HFF-Myc (cell line): ENCODE measurements around the gene AQP2.

ENCODE experiments used
- DNase-seq: peaks from one replicate; pipeline ENCODE4 v3.0.0-alpha.2; 2011; ENCODE audit warnings: low read depth; ENCODE audit errors: extremely low read depth
- H3K4me3 ChIP-seq: replicated peaks from 2 replicates; pipeline ENCODE4 v1.5.1; 2011; ENCODE audit warnings: low read depth, mild to moderate bottlenecking, control low read depth, low read length
- TF ChIP-seq, protein P1 (sequence below): IDR thresholded peaks from 2 replicates; pipeline ENCODE4 v1.5.1; 2012; ENCODE audit warnings: mild to moderate bottlenecking, low read depth, low read length, control low read depth; ENCODE audit errors: missing control alignments

AQP2 gene

GRCh38 chr12:49979016-49979586 is 28.6 kb downstream of the AQP2 start:
- H3K4me3 ChIP-seq: no peak overlapping the region
- TF ChIP-seq, protein P1, sequence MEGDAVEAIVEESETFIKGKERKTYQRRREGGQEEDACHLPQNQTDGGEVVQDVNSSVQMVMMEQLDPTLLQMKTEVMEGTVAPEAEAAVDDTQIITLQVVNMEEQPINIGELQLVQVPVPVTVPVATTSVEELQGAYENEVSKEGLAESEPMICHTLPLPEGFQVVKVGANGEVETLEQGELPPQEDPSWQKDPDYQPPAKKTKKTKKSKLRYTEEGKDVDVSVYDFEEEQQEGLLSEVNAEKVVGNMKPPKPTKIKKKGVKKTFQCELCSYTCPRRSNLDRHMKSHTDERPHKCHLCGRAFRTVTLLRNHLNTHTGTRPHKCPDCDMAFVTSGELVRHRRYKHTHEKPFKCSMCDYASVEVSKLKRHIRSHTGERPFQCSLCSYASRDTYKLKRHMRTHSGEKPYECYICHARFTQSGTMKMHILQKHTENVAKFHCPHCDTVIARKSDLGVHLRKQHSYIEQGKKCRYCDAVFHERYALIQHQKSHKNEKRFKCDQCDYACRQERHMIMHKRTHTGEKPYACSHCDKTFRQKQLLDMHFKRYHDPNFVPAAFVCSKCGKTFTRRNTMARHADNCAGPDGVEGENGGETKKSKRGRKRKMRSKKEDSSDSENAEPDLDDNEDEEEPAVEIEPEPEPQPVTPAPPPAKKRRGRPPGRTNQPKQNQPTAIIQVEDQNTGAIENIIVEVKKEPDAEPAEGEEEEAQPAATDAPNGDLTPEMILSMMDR: no peak
- no peak for DNase-seq

GRCh38 chr12:49979791-49980190 is 29.3 kb downstream of the AQP2 start:
- H3K4me3 ChIP-seq: no peak overlapping the region
- TF ChIP-seq, protein P1: no peak
- no peak for DNase-seq

- DNase-seq: no peak
- H3K4me3 ChIP-seq: no peak overlapping the region
- TF ChIP-seq, protein P1: no peak
These were observed 30.2 kb downstream of the AQP2 start for GRCh38 chr12:49980501-49981349.

DNA sequence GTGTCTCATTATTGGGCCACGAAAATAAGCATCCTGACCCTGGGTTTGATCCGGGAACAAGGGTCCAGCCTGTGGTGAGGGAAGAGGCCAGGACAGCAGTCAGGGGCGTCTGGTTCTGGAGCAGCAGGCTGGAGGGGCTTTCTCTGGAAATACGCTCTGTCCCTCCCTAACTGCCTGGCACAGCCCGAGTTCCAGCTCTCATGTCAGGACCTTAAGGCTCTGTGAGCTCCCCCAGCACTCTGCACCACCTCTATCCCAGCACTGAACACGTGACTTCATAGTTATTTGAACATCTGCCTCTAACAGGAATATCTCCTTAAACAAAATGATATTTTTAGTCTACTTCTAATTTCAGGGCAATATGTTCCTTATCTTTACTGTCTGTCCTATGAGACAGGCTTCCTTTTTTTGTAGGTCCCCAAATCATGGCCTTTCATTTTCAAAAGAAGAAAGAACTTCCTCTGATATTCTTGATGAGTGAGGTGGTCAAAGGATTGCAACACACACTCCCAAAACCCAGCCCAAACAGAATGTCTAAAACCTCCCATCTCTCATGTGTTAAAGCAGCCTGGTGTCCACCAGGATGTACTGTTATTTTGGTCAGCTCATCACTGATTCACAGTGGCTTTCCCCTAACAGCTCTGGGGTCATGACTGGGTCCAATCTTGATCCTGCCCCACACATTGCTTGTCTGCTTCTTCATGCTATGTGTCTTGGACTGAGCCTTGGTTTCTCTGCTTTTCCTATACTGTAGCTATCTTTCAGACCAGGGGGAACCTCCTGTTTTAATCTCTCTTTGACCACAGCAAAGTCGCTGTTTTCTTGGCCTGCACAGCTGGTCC is 31.9 kb downstream of the AQP2 start:
- no peak overlapping the region for H3K4me3 ChIP-seq
- TF ChIP-seq, protein P1: no peak
- DNase-seq: no peak

DNA sequence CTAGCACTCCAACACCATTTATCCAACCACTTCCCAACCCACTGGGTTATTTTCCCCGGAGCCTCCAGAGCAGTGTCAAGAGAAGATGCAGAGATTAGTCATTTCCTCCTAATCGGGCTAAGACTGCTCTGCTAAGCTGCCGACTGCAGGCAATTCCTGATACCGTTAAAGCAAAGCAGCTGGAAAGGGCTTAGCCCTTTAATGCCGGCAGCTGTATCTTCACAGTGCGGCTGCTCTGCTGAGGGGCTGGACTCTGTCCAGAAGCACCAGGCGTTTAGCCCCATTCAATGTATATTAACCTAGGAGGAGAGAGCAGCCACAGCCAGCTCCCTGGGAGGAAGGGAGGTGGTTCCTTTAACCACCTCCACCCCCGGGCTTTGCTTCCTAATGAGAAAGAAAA is 33.4 kb downstream of the AQP2 start:
- H3K4me3 ChIP-seq: no peak overlapping the region
- DNase-seq: peak; percentile 82
- TF ChIP-seq, protein P1: no peak

DNA sequence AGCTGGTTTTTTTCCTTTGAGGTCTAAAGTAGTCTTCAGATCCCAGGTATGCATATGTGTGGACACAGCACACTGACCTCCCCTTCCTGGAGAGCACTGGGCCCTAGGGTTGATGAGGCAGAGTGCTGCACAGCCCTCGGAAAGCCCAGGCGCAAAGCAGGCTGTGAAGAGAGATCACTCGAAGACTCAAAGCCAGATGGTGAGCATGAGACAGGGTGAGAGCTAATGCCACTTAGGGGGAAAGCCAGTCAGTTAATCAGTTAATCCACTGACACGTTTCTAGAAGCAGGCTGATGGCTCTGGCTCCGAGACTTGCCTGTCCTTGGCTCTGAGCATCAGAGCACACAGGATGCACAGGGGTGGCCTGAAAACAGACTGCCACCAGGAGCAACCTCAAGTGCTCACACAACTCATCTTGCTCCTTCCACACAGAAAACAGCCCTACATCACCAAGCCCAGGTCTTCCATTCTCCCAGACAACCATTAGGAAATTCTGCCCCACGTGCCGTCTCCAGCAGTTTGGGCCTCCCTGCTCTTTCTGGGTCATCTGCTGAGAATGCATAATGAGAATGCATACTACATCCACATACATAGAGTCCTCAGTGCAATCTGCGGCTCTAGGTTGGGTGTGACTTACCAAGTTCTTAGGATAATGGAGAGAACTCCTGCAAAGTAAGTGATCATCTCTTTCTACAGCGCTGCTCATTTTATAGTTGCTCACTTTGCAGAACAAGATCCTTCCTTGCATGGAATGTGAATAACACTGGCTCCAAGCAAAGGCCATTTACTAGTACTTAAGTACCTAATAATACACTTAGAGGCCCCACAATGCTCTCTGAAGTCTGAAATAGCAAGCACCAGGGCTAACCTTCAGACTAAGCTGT is 34.2 kb downstream of the AQP2 start:
- TF ChIP-seq, protein P1: no peak
- no peak overlapping the region for H3K4me3 ChIP-seq
- DNase-seq: no peak
